ENCODE results near the gene CEACAM21. TPM values are rescaled to one million over a fixed set of nuclear protein-coding genes. Genes with fewer than 3 reads are reported as not detected.

Gene CEACAM21
- total and polyA plus RNA-seq, 2 donors from 2014 or later: 1.2 to 5.6 TPM

DNA sequence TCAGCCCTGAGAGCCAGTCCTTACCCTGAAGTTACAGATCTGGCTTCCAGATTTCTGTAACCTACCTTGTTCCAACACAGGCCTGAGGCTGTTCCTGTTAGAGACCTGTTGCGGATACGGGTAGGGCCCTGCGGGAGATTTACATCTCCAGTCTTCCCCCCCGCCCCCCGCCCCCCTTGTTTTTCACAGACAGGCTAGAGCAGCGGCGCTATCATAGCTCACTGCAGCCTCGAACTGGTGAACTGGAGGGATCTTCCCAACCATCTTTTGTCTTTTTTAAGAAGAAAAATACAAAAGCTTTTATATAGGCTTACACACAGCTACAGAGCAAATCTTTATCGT, 10.6 kb upstream of the CEACAM21 start:
- no peaks in the 10 kb centered on the region for H3K36me3 ChIP-seq (ENCODE audit: control insufficient read depth in 2 of 3, insufficient read depth in 3 of 3, low read length in 3 of 3)
- H3K4me1 ChIP-seq (ENCODE audit: control insufficient read depth in 2 of 3, insufficient read depth in 2 of 3, low read depth in 1 of 3, low read length in 3 of 3): peaks cover 0 to 11% (median 0%) of the 10 kb centered on the region in 3 donors
- TF ChIP-seq, protein P1, sequence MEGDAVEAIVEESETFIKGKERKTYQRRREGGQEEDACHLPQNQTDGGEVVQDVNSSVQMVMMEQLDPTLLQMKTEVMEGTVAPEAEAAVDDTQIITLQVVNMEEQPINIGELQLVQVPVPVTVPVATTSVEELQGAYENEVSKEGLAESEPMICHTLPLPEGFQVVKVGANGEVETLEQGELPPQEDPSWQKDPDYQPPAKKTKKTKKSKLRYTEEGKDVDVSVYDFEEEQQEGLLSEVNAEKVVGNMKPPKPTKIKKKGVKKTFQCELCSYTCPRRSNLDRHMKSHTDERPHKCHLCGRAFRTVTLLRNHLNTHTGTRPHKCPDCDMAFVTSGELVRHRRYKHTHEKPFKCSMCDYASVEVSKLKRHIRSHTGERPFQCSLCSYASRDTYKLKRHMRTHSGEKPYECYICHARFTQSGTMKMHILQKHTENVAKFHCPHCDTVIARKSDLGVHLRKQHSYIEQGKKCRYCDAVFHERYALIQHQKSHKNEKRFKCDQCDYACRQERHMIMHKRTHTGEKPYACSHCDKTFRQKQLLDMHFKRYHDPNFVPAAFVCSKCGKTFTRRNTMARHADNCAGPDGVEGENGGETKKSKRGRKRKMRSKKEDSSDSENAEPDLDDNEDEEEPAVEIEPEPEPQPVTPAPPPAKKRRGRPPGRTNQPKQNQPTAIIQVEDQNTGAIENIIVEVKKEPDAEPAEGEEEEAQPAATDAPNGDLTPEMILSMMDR (IDR thresholded peaks at IDR 0.05; ENCODE audit: borderline replicate concordance, extremely low read depth, insufficient read depth): no peak
- intact Hi-C loops (cut with DNase I): no loop called here
- H3K4me3 ChIP-seq (ENCODE audit: low read length in 3 of 3): no peak overlapping the region
- H3K9me3 ChIP-seq (ENCODE audit: control insufficient read depth in 2 of 3, insufficient read depth in 1 of 3, low read length in 3 of 3): no peaks in the 10 kb centered on the region
- FAIRE-seq (no peak), DNase-seq (no peak)
- no peak overlapping the region for H3K27ac ChIP-seq (ENCODE audit: low read depth in 2 of 2, low read length in 2 of 2)
- H3K27me3 ChIP-seq (ENCODE audit: control insufficient read depth, insufficient read depth, low read length): peaks cover 28% of the 10 kb centered on the region
- H3K9ac ChIP-seq (ENCODE audit: low read length in 3 of 3): no peak overlapping the region

DNA sequence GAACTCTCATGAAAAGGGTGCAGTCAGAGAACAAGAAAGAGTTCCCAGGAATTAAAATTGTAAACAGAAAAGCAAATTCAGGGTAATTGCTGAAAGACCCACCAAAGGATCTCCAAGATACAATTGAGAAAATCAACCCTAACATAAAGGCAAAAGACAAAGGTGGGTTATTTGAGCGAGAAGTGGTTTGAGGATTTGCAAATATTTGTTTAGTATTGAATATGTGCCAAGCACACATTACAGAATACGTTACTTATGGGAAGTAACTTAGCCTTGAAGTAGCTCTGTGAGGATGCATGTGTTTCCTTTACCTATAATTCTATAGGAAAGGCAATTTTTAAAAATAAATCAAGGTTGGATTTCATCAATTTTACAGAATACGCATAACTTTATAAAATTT, 10.0 kb upstream of the CEACAM21 start:
- peaks cover 0 to 13% (median 0%) of the 10 kb centered on the region in 3 donors for H3K4me1 ChIP-seq (ENCODE audit: control insufficient read depth in 2 of 3, insufficient read depth in 2 of 3, low read depth in 1 of 3, low read length in 3 of 3)
- H3K27me3 ChIP-seq (ENCODE audit: control insufficient read depth, insufficient read depth, low read length): peaks cover 28% of the 10 kb centered on the region
- DNase-seq (no peak), FAIRE-seq (no peak)
- no peak overlapping the region for H3K4me3 ChIP-seq (ENCODE audit: low read length in 3 of 3)
- no peaks in the 10 kb centered on the region for H3K9me3 ChIP-seq (ENCODE audit: control insufficient read depth in 2 of 3, insufficient read depth in 1 of 3, low read length in 3 of 3)
- H3K36me3 ChIP-seq (ENCODE audit: control insufficient read depth in 2 of 3, insufficient read depth in 3 of 3, low read length in 3 of 3): no peaks in the 10 kb centered on the region
- intact Hi-C loops (cut with DNase I): no loop called here
- no peak overlapping the region for H3K9ac ChIP-seq (ENCODE audit: low read length in 3 of 3)
- H3K27ac ChIP-seq (ENCODE audit: low read depth in 2 of 2, low read length in 2 of 2): no peak overlapping the region
- TF ChIP-seq, protein P1 (IDR thresholded peaks at IDR 0.05; ENCODE audit: borderline replicate concordance, extremely low read depth, insufficient read depth): no peak

DNA sequence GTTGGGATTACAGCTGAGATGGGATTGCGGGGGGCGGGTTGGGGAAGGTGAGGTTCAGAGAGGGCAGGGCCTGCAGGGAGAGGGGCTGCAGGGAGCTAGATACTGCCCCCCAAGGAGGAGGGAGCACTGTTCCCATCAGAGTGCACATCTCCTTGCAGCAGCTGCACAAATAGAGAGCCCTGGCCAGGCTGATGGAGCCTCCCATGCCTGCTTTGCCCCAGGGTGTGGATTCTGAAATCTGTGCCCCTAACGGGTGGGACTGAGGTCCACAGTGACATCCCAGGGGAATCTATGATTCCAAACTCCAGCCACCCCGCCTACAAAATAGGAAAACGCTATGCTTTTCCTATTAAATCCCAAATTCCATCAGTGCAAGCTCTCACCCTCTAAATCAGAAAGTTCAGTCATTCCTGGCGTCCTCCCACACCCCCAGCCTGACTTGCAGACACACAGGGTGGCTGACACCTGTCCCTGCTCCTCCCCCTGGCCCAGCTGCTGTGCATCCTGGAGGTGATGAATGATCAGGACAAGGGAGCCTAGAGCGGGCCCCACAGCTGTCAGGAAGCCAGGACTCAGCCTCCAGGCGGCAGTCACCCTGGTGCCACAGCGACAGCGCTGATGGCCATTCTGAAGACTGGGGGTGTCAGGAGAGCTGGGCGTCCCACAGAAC, 6.3 kb upstream of the CEACAM21 start:
- Histone ChIP-seq H3K9me3 (ENCODE audit: control insufficient read depth in 2 of 3, insufficient read depth in 1 of 3, low read length in 3 of 3) (no peaks in the 10 kb centered on the region), H3K4me1 (ENCODE audit: control insufficient read depth in 2 of 3, insufficient read depth in 2 of 3, low read depth in 1 of 3, low read length in 3 of 3) (peaks cover 0 to 6% (median 0%) of the 10 kb centered on the region in 3 donors), H3K36me3 (ENCODE audit: control insufficient read depth in 2 of 3, insufficient read depth in 3 of 3, low read length in 3 of 3) (no peaks in the 10 kb centered on the region), H3K27me3 (ENCODE audit: control insufficient read depth, insufficient read depth, low read length) (peaks cover 17% of the 10 kb centered on the region), H3K27ac (ENCODE audit: low read depth in 2 of 2, low read length in 2 of 2) (no peak overlapping the region), H3K4me3 (ENCODE audit: low read length in 3 of 3) (no peak overlapping the region), H3K9ac (ENCODE audit: low read length in 3 of 3) (no peak overlapping the region)
- FAIRE-seq (no peak), DNase-seq (peak in 1 of 5 donors; percentile 8)
- TF ChIP-seq, protein P1 (IDR thresholded peaks at IDR 0.05; ENCODE audit: borderline replicate concordance, extremely low read depth, insufficient read depth): no peak
- intact Hi-C loops (cut with DNase I): loop anchor here (10.0 kb wide), 1 partner anchor 125 kb away; the partner anchor contains the start of gene ERICH4

Measured in kidney (tissue), 14 donors.